NCI-H82 (cell line): ENCODE measurements around the gene MAN2A1.

Experiments used
- DNase-seq: peaks from one replicate; lab custom pipeline; 2025; lab: John Stamatoyannopoulos, UW

The MAN2A1 gene

DNA sequence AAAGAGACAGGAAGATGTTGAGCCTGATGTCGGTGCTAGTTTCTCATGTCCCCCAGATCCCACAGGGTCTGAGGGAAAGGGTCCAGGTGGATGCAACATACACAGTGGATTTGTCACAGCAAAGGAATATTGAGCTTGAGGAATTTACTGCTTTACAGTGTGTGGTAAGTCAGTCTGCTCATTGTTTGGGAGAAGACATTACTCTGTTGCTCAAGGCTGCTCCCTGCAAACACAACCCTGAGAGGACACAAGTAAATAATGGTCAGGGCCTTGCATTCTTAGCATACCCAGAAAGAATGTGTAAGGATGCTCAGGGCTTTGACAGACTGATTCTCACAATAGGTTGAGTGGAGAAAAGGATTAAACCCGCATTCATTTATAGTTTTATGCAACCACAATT is 7.3 kb upstream of the MAN2A1 start:
- no peak for DNase-seq

DNA sequence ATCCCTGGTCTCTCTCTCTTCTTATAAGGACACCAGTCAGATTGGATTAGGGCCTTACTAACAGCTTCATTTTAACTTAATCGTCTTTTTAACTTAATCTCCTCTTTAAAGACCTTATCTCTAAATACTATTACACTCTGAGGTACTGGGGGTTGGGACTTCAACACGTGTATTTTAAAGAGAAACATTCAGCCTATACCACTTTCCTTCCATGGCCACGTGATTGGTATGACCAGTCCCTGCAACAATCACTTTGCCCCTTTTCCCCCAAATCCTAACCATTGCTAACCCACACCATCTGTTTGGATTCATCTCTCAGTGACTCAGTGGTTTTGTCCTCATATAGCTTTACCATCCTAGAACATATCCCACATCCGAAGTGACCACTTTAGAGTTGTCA is 3.8 kb upstream of the MAN2A1 start:
- DNase-seq = peak; percentile 95

DNA sequence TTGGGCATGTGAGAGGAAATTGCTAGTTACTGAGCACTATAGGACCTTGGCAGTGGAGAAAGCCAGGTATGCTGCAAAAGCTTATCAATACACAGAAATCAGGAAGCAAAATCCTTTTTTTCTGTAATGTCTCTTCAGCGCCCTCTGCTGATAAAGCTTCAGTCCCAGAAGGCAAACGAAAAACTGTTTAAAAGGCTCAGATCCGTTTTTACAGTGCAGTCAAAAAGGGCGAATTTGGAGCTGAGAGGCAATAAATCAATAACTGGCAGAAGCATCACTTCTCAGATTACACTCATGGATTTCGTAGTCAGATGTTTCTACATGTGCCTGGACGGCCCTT is 1.1 kb upstream of the MAN2A1 start:
- peak; percentile 63 for DNase-seq

DNA sequence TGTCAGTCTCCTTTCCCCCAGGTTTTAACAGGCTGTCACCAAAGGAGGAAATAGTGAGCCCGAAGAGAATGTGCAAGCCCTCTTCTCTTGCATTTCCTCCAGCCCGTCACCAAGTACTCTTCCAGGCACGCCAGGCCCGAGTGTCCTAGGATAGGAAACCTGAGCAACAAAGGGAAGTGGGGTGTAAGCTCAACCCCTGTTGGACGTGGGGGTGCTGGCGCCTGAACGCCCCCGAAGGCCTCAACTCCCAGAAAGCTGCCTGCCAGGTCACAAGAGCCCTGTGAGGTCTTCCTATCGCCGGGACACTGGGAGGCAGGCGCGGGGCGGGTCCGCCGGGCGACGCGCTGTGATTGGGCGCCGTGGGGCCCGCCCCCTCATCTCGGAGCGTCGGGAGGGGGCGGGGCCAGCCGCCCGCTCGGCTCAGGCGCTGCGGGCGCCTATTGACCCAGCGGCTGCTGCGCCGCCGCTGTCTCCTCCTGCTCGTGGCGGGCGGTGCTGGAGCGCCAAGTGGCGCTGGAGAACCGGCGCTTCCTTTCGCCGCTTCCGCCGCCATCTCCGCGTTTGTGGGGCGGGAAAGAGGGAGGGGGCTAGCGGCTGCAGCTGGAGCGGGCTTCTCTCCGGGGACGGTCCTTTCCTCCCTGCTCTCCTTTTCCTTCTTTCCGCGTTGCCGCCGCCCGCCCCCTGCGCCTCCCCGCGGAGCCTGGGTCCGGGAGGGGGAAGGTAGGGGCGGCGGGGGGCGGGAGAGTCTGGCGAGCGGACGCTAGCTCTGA is 572 bp upstream of the MAN2A1 start:
- DNase-seq = peak; percentile 89

DNA sequence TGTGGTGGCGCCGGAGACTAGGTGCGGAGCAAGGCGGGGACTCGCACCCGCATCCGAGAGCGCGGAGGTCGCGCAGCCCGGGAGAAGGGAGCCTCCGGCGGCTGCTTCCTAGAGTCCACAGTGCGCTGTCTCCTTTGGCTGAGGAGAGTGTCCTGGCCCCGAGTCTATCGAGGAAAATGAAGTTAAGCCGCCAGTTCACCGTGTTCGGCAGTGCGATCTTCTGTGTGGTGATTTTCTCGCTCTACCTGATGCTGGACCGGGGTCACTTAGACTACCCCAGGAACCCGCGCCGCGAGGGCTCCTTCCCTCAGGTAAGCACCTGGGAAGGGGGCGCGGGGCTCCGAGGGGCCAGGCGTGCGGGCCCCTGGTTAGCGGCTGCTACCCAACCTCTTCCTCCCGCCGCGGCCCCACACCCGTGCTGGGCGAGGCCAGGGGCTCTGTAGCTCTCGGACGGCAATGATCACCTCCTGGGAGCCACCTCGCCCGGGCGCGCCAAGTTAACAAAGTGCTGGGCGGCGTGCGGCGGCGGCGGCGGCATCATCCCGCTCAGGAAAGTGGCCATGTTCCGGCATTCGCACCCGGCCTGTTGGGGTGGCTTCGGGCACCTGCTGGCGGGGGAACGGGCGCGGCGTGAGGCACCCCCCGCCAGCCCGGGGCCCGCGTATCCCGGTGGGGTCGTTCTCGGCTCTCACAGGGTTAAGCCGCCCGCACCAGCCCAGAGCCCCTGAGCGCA is 681 bp downstream of the MAN2A1 start:
- DNase-seq = peak; percentile 56

DNA sequence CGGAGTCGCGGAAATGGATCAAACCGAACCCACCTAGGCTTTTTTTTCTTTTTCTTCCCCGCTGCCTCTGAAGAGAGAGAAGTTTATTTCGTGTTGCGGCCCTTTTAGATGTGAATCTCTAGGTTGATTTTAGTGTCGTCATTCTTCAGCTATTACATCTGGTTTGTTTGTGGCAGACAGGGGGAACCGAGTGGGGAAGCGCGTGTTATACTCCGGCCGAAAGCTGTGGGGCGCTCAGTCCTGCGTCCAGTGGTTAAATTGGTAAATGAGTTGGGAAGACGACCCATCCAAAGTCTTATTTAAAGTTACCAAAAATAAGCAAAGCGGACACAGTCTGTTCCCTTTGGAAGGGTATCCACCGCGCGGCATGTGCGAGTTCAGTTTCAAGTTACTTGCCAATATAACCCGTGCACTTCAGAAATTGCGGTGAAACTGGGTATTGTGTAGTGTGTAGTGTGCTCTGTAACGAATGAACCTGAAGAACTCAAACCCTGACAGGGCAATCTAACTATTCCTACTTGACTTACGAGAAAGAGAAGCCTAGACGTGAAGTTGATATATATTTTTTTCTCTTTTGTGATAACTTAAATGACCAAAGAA is 1.3 kb downstream of the MAN2A1 start:
- peak; percentile 68 for DNase-seq

DNA sequence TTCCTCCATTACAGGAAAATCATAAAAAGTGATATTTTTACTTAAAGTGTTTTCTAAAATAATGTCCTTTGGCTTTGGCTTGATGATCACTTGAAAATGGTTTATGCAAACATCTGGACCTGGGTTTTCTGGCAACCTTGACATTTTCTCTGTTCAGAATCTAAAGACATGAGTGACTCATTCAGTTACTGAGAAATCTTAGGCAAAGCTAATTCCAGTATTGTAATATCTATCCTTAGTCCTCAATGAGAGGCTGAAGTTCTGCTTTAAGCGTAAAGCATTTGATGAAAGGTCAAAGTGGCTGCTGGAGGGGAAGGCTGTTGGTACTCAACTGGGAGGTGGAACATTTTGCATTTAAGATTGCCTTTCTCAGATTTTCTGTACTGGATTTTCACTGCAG is 2.3 kb downstream of the MAN2A1 start:
- no peak for DNase-seq

DNA sequence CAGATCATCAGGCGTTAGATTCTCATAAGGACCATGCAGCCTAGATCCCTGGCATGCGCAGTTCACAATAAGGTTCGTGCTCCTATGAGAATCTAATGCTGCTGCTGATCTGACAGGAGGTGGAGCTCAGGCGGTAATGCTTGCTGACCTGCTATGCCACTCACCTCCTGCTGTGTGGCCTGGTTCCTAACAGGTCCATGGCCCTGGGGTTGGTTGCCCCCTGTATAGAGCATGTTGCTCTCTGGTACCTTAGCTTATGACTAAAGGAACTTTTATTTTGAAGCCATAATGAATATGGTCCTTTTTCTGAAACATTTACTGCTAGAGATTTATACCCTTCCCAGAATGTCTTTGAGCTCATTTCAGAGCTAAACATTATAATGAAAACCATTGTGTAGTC is 3.1 kb downstream of the MAN2A1 start:
- no peak for DNase-seq

DNA sequence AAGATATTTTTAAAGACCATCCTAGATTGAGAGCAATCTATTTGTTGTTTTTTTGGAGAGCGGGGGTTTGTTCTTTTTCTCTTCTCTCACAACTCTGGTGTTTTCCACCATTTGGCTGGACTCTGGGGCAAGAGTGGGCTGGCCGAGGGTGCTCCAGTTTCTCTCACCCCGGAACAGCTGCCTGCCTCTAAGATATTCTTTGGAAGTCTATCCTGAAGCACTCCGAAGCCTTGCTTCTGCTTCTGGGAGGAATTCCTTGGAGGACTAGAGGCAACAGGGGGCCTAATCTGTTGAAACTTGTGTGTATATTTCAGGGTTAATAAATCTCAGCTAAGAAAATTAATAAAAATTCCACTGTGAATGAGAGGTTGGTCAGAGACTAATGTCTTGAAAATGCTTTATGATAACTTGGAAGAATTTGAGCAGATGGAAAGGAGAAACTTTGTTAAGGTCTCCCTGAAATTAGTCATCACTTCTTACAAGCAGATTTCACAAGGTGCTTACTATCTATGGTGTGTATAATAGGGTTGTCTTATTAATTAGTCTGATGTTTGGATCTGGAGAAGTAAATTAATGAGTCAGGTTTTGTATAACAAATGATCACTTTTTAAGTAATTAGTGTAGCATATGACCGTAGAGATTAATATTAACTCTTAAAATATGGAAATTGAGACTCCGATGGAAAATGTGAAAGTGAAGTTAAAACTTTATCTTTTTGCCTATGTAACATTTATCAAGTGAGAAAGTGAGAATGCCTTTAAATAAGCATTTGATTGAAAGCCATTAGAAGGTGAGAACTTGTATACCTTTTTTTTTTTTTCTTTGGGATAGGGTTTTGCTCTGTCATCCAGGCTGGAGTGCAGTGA is 4.0 kb downstream of the MAN2A1 start:
- DNase-seq = no peak

DNA sequence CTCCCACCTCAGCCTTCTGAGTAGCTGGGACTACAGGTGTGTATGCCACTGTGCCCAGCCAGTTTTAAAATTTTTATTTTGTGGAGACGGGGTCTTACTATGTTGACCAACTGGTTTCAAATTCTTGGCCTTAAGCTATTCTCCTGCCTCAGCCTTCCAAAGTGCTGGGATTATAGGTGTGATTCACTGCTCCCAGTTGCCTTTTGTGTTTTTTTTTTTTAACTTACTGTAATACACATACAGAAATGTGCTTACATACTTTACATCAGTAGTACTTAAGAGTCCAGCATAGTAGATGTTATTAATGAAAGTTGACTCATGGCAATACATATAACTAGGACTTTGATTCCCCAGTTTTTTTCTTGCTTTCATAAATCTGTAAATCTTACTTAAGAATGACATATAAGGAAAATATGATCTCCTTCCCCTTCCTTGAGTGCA is 4.7 kb downstream of the MAN2A1 start:
- DNase-seq = no peak

DNA sequence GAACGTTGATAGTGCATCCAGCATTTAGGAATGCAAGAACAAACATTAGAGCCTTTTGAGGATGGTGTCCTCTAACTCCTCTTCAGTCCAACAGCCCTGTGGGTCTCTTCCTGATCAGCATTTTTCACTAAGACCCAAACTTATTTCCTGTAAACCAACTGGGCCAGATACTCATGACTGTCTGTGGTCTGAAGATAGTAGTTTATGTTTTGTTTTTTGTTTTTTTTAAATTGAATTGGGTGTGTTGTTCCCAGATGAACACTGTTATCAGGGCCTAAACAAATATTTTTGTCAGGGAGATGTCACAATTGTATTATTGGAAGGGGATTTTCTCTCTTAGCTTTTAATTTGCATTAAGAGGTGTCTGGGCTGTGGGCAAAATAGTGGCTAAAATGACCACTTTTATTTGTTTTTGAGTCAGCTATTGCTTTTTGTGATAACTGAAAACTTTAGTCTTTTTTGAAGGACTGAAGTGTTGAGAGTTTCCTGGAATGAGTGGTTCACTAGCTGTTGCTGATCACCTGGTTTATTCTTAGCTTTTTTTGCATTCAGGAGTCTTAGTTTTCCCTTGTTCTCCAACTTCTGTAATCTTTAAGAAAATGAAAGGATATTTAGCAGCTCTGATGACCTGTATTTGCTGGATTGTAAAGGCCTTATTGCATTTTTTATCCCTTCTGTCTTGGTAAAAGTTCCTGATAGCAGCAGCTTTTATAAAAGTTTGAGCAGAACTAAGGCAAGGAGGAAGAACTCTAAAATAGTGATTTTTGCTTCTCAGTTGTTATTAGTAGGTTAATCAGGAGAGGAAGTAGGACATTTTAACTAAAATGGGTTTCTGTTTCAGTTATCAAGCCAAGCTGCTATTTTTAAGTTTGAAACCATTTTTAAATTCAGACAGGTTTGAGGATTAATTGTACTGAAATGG is 5.5 kb downstream of the MAN2A1 start:
- DNase-seq = no peak

DNA sequence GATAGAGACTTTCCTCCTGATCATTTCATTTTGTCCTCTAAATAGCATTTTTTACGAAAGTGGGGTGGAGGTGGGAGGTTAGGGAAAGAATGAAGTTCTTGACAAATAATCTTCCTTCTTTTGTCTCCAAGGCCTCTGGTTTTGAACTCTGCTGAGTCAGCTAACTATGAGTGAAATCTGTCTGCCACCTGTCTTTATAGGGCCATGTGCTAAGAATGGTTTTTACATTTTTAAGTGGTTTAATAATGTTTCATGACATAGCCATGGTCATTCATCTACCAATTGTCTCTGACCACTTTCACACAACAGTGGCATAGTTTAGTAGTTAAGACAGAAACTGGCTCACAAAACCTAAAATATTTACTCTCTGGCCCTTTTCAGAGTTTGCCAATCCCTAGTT is 7.6 kb downstream of the MAN2A1 start:
- no peak for DNase-seq

DNA sequence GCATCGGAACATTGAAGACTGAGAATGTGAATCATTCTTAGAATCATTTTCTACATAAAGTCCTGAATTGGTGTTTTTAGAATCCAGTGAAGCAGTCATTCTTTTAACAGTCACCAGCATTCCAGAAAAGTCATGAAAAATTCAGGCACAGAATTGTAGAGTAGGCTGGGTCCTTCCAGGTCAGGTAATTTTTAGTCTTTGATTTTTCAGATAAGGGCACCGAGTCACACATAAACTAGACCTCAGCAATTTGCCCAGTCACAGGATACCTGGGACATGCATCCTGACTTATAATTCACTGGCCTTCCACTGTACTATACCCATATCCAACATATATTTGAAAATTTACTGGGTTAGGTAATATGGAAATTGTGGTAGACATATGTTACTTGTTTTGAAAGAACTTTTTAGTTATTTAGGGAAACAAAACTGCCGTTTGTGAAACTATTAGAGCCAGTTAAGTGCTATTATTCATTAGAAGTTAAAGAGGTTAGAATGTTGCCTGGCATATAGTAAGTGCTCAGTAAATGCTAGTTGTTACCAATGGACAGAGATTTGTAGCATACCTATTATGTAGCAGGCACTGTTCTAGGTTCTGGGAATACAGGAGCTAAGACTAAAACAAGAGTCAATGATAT is 10.9 kb downstream of the MAN2A1 start:
- no peak for DNase-seq

DNA sequence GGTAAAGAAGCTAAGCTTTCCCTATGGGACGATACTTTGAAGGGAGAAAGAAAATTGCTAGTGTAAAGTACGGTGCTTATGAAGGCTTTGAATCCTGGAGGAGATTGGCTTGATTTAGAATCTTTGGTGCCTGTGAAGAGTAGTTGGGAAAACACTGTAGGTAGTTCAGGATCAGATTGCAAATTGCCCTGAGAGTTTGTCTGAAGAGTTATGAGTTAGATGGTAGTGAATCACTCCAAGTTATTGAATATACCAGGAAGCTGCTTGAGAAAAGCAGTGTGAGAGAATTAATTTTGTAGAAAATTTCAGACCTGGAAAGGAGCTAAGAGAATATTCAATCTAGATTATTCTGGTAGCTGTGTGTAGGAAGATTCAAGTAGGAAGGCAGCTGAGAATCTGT is 11.5 kb downstream of the MAN2A1 start:
- no peak for DNase-seq

DNA sequence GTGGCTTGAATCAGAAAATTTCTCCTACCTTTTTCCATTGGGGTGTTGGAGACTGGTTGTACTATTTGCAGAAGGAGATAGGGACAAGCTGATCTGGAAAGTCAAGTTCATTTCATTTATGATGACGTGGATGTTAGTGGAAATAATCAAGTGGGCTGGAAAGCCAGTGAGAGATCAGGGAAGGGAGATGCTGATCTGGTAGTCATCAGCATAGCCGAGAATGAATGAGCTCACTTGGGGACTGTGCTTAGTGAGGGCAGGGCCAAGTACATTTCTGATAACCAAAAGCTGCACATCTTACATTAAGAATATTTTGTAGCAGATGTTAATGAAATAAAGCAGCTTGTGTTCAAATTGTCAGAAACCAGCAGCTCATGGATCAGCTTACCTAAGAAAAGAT is 12.1 kb downstream of the MAN2A1 start:
- DNase-seq = no peak

DNA sequence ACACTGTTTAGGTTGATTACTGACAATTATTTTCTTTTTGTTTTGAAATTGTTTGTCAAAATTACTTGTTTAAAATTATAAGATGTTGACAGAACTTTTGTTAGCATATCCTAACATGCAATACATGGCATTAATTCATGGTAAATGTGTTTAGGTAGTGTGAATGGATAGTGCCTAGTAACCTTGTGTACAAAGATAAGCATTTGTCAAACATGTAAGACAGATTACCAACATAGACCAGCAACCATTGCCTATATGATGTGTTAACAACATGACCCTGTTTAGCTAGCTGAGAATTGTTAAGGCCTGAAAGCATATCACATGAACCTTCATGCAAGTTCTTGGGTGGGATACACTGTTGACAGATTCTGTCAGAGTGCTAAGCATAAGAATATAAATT is 13.4 kb downstream of the MAN2A1 start:
- no peak for DNase-seq

DNA sequence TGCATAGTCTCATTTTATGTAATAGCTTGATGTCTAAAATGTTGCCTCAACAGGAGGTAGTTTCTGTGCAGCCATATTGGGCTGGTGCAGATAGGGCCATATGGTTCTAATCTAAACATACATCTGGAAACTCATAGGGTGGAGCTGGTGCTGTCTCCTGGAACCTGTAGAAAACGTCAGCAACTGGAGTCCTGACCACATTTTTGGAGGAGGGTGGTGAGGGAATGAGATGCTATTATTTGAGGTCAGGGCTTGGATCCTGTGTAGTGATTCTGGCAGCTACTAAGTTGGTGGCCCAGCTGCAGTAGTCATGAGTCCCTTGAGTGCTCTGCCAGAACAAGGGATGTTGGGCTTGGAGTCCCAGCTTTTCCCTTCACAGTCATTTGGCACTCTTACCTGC is 14.1 kb downstream of the MAN2A1 start:
- no peak for DNase-seq

DNA sequence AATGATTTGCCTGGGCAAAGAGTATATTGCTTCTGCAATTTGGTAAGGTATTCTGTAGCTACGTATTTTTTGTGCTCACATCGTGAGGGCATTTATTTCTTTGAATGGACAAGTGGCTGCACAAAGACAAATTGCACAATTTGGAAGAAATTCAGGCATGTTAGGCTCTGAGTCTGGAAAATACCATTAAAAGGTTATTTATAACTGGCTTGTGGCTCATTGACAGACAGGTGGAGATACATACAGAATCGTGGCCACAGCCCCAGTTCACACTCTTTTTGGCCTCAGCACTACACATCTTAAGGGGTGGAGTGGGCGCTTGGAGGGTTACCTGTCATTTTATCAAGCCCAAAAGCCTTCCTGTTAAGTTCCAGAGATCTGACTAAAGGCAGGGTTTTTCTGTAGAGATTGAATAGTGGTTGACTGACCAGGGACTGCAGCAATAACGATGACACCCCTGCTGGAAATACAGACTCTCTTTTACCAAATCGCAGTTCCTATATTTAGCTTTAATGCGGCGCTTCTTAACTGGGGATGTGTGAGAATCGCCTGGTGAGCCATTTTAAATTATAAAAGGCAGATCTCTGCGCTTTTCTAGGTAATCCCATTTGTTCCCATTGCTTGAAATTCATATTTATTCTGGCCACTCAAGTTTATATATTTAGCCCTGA is 14.7 kb downstream of the MAN2A1 start:
- no peak for DNase-seq

DNA sequence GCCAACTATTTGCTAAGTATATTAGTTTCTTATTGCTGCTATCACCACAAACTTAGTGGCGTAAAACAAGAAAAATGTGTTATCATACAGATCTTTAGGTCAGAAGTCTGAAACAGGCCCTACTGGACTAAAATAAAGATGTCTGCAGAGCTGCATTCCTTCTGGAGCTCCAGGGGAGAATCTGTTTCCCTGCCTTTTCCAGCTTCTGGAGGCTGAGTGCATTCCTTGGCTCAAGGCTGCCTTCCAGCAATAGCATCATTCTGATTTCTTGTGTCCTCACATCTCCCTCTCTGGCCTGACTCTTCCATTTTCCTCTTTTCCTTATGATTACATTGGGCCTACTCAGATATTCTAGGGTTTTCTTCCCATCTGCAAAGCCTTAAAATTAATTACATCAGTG is 15.9 kb downstream of the MAN2A1 start:
- DNase-seq = no peak

DNA sequence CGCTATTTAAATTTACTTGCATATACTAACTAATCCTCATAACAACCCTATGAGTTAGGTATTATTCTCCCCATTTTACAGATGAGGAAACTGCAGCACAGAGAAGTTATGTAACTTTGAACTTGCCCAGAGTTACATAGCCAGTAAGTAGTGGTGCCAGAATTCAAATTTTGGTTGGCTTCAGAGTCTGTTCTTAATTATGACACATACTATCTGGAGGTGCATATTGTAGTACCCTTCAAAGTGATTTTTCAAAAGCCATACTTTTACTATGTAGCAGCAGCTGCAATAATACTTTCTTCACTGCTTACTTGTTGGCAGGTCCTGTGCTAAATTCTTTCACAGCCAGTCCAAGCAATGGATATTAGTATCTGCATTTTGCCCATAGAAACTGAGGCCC is 16.4 kb downstream of the MAN2A1 start:
- no peak for DNase-seq
